ENCODE results near the gene DNAH6.
A peak's percentile ranks its signal among the peaks of the same experiment; 100 is the strongest.

Gene DNAH6

DNA sequence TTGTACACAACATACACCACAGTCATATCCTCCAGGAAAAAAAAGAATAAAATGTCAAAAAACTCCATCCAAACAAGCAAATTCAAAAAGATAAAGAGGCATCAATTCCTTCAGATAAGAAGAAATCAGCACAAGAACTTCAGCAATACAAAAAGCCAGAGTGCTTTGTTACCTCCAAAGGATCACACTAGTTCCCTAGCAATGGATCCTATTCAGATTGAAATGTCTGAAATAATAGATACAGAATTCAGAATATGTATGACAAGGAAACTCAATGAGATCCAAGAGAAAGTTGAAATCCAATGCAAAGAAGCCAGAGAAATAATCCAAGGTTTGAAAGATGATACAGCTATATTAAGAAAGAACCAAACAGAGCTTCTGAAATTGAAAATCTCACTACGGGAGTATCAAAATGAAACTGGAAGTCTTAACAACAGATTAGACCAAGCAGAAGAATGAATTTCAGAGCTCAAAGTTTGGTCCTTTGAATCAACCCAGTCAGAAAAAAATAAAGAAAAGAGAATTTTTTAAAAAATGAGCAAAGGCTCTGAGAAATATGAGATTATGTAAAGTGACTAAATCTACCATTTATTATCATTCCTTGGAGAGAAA lies 284.0 kb downstream of the DNAH6 start:
- no peak for DNase-seq (ENCODE audit: low read depth)
- TF ChIP-seq, protein P1, sequence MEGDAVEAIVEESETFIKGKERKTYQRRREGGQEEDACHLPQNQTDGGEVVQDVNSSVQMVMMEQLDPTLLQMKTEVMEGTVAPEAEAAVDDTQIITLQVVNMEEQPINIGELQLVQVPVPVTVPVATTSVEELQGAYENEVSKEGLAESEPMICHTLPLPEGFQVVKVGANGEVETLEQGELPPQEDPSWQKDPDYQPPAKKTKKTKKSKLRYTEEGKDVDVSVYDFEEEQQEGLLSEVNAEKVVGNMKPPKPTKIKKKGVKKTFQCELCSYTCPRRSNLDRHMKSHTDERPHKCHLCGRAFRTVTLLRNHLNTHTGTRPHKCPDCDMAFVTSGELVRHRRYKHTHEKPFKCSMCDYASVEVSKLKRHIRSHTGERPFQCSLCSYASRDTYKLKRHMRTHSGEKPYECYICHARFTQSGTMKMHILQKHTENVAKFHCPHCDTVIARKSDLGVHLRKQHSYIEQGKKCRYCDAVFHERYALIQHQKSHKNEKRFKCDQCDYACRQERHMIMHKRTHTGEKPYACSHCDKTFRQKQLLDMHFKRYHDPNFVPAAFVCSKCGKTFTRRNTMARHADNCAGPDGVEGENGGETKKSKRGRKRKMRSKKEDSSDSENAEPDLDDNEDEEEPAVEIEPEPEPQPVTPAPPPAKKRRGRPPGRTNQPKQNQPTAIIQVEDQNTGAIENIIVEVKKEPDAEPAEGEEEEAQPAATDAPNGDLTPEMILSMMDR (conservative IDR thresholded peaks at IDR 0.05; ENCODE audit: low read depth, low read length): no peak
- H3K4me3 ChIP-seq (ENCODE audit: low read length): no peak overlapping the region

DNA sequence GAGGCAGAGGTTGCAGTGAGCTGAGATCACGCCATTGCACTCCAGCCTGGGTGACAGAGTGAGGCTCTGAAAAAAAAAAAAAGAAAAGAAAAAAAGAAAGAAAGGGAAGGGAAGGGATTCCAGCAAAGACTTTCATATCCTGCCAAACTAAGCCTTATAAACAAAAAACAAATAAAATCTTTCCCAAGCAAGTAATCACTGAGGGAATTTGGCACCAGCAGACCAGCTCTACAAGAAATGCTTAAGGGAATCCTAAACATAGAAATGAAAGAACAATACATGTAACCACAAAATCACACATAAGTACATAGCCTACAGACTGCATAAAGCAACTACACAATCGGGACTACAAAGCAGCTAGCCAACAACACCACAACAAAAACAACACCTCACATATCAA lies 285.5 kb downstream of the DNAH6 start:
- DNase-seq (ENCODE audit: low read depth): no peak
- H3K4me3 ChIP-seq (ENCODE audit: low read length): no peak overlapping the region
- TF ChIP-seq, protein P1 (conservative IDR thresholded peaks at IDR 0.05; ENCODE audit: low read depth, low read length): no peak

DNA sequence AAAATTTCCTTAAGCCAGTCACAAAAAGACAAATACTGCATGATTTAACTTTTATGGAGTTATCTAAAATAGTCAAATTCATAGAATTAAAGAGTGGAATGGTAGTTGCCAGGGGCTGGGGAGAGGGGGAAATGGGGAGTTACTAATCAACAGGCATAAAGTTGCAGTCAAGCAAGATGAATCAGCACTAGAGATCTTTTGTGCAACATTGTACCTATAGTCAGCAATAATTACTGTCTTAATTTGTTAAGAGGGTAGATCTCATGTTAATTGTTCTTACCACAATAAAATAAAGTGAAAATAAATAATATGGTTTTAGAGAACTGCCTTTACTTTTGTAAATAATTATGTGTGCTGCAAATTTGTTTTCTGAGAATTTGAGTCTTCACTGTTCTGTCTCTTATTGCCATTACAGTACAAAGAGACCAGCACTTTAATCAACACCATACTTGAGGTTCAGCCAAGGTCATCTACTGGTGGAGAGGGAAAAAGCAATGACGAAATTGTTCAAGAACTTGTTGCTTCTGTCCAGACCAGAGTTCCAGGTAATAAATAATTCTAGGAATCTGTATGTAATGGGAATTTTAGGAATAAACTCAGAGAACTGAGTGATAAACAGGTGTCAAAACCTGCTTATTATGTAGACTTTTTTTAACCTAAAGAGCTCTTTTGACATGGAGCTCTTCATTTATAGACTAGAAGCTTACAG lies 289.1 kb downstream of the DNAH6 start:
- H3K4me3 ChIP-seq (ENCODE audit: low read length): no peak overlapping the region
- TF ChIP-seq, protein P1 (conservative IDR thresholded peaks at IDR 0.05; ENCODE audit: low read depth, low read length): no peak
- no peak for DNase-seq (ENCODE audit: low read depth)

DNA sequence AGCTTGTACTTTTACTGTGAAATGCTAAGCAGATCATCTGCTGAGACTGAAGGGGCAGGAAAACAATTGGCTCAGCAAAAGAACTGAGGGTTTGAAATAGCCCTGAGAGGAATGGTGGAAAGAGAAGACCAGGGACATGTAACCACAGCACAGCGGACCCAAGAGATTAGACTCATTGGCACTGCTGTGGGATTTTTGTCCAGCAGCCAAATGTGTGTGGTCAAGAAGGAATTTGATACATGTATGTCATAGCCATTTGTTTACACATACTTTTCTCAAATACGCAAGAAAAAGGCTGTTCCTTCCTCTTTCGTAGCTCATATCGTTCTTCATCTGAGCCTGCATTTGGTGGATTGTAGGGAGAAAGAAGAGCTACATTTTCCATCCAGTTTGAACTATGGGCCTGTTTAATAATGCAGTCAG lies 290.8 kb downstream of the DNAH6 start:
- TF ChIP-seq, protein P1 (conservative IDR thresholded peaks at IDR 0.05; ENCODE audit: low read depth, low read length): no peak
- peak overlapping the region; percentile 0 for H3K4me3 ChIP-seq (ENCODE audit: low read length)
- DNase-seq (ENCODE audit: low read depth): peak; percentile 99

DNA sequence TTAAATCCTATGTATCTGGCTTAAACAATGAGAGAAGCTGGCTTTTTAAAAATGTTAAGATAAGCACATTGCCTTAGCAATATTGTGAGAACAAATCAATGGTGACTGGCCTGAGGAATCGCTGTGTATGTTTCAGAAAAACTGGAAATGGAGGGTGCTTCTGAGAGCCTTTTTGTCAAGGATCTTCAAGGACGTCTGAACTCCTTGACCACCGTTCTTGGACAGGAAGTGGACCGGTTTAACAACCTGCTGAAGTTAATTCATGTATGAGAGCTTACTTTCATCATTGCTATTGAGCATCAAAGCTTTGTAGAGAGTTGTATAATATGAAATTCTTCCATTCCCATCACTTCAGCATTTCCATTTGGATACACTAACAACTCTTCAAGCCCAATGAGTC lies 292.0 kb downstream of the DNAH6 start:
- no peak for DNase-seq (ENCODE audit: low read depth)
- TF ChIP-seq, protein P1 (conservative IDR thresholded peaks at IDR 0.05; ENCODE audit: low read depth, low read length): no peak

DNA sequence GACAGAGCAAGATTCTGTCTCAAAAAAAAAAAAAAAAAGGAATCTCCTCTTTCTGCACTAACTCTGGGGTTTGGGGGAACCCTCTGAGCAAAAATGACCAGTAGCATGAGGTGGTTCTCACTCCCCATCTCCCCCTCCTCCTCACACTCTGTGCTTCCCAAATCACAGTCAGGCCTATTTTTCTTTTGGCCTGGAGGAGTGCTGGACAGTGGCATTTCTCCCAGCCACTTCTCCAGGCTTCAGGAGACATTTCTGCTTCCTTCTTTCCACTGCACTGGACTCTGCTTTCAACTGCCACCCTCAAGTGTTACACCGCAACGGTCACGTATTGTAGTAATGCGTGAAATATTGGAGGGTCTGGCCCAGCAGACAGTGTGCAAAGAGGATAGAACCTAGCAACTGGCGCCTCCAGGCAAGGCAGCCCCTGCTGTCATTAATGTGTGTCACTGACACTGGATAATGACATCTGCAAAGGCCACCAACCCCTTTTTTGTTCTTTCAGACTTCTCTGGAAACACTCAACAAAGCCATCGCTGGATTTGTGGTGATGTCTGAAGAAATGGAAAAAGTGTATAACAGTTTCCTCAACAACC lies 295.6 kb downstream of the DNAH6 start:
- TF ChIP-seq, protein P1 (conservative IDR thresholded peaks at IDR 0.05; ENCODE audit: low read depth, low read length): no peak
- DNase-seq (ENCODE audit: low read depth): no peak
- H3K4me3 ChIP-seq (ENCODE audit: low read length): no peak overlapping the region

More for the DNA sequence above, 292.0 kb downstream of the DNAH6 start:
- H3K4me3 ChIP-seq (ENCODE audit: low read length): no peak overlapping the region

Data from retinal pigment epithelial cell (primary cell).